T-helper 9 cell (primary cell): ENCODE results near the gene BMP2K.

Experiments used
- DNase-seq: peaks from one replicate; pipeline ENCODE4 v3.0.0-alpha.2; 2020

Gene BMP2K

GRCh38 chr4:78938868-78939666 is 162.9 kb downstream of the BMP2K start, which contains the start of gene PAQR3:
PAQR3 (minus strand) TSS chr4:78939438; CDS start chr4:78939224, 214 bp downstream.
- peak; percentile 82 for DNase-seq

- DNase-seq = no peak
Measured at GRCh38 chr4:78939667-78940008, 163.5 kb downstream of the BMP2K start.

GRCh38 chr4:78940752-78941151 is 164.6 kb downstream of the BMP2K start:
- DNase-seq = no peak

GRCh38 chr4:78944381-78944780 is 168.2 kb downstream of the BMP2K start:
- no peak for DNase-seq

- DNase-seq = no peak
Measured at GRCh38 chr4:78945651-78946179, 169.6 kb downstream of the BMP2K start.

GRCh38 chr4:78949735-78950134 is 173.6 kb downstream of the BMP2K start:
- no peak for DNase-seq

GRCh38 chr4:78951862-78952472 is 175.8 kb downstream of the BMP2K start:
- peak; percentile 5 for DNase-seq

GRCh38 chr4:78953231-78953630 is 177.1 kb downstream of the BMP2K start:
- DNase-seq = no peak

- DNase-seq = no peak
Measured at GRCh38 chr4:78953769-78954666, 177.9 kb downstream of the BMP2K start.

GRCh38 chr4:78956975-78957374 is 180.8 kb downstream of the BMP2K start:
- no peak for DNase-seq

- no peak for DNase-seq
Measured at GRCh38 chr4:78960926-78961325, 184.8 kb downstream of the BMP2K start.
